Liver (tissue), 3 donors: ENCODE results near the gene CHERP.

Source experiments
- ATF3 ChIP-seq: IDR thresholded peaks from 2 replicates; pipeline ENCODE4 v1.6.1; 2016; ENCODE audit warnings: antibody characterized with exemption
- CTCF ChIP-seq: fragments of 150-350 bp; IDR thresholded peaks from 2 replicates; pipeline ENCODE4 v1.5.1; 2017; ENCODE audit warnings: improper control_type of control experiment, low read depth, low read length; ENCODE audit not compliant: missing input control
- EGR1 ChIP-seq, 2 donors: IDR thresholded peaks; 2 replicates each; pipeline ENCODE4 v1.6.1; 2016 to 2018; ENCODE audit warnings: antibody characterized with exemption in 2 of 2, low read depth in 2 of 2
- HNF4A ChIP-seq, 2 donors: conservative IDR thresholded peaks; 2 replicates each; pipeline ENCODE4 v1.6.1; 2016; ENCODE audit warnings: antibody characterized with exemption in 2 of 2, mild to moderate bottlenecking in 2 of 2
- JUND ChIP-seq, 2 donors: IDR thresholded peaks; 2 replicates each; pipeline ENCODE4 v1.6.1; 2016; ENCODE audit warnings: antibody characterized with exemption in 2 of 2
- MAX ChIP-seq: IDR thresholded peaks from 2 replicates; pipeline ENCODE4 v1.6.1; 2016; ENCODE audit warnings: antibody characterized with exemption
- RAD21 ChIP-seq, 2 donors: IDR thresholded peaks; 2 replicates each; pipeline ENCODE4 v1.6.1; 2016; ENCODE audit warnings: antibody characterized with exemption in 2 of 2, mild to moderate bottlenecking in 2 of 2
- REST ChIP-seq: IDR thresholded peaks from 2 replicates; pipeline ENCODE4 v1.6.1; 2016; ENCODE audit warnings: antibody characterized with exemption, mild to moderate bottlenecking
- TAF1 ChIP-seq: conservative IDR thresholded peaks from 2 replicates; pipeline ENCODE4 v1.6.1; 2016; ENCODE audit warnings: antibody characterized with exemption, mild to moderate bottlenecking
- YY1 ChIP-seq: IDR thresholded peaks from 2 replicates; pipeline ENCODE4 v1.6.1; 2016; ENCODE audit warnings: antibody characterized with exemption, mild to moderate bottlenecking
- donor health status: healthy.
- donor health status: healthy.

- TF ChIP-seq CTCF (no peak), TAF1 (no peak), EGR1 (IDR thresholded peaks at IDR 0.05; ENCODE audit: low read depth in 2 of 2) (no peak), REST (no peak), JUND (IDR thresholded peaks at IDR 0.05) (no peak), MAX (no peak), HNF4A (conservative IDR thresholded peaks at IDR 0.05) (no peak), ATF3 (no peak), YY1 (no peak), RAD21 (IDR thresholded peaks at IDR 0.05) (no peak)
Measured at GRCh38 chr19:16576690-16577530, 34.7 kb upstream of the CHERP start.
